CD4-positive, alpha-beta T cell treated with Interferon gamma for 1 hour (primary cell): Measurements from ENCODE around the gene ATAD3C.
"Not testable (repeated sequence)": the region's sequence is repeated elsewhere in the genome, so short reads cannot be mapped to it uniquely, and the experiment has no call there.

ENCODE experiments used
- DNase-seq: peaks from one replicate; pipeline ENCODE4 v3.0.0-alpha.2; 2020

The ATAD3C gene

GRCh38 chr1:1480488-1480867 lies 31.0 kb downstream of the ATAD3C start:
- not testable (repeated sequence) for DNase-seq

GRCh38 chr1:1481811-1482210 lies 32.3 kb downstream of the ATAD3C start:
- DNase-seq = not testable (repeated sequence)

GRCh38 chr1:1482856-1483255 lies 33.4 kb downstream of the ATAD3C start:
- DNase-seq = no peak

- no peak for DNase-seq
Observed at GRCh38 chr1:1483714-1484113, 34.2 kb downstream of the ATAD3C start.

GRCh38 chr1:1484976-1485750 lies 35.7 kb downstream of the ATAD3C start:
- DNase-seq = not testable (repeated sequence)

- DNase-seq = not testable (repeated sequence)
Observed at GRCh38 chr1:1485755-1486317, 36.3 kb downstream of the ATAD3C start.

- DNase-seq = no peak
Observed at GRCh38 chr1:1487701-1488100, 38.2 kb downstream of the ATAD3C start.

GRCh38 chr1:1489231-1489630 lies 39.7 kb downstream of the ATAD3C start:
- no peak for DNase-seq

- DNase-seq = no peak
Observed at GRCh38 chr1:1489861-1490260, 40.4 kb downstream of the ATAD3C start.

- no peak for DNase-seq
Observed at GRCh38 chr1:1490633-1491230, 41.2 kb downstream of the ATAD3C start.

- DNase-seq = no peak
Observed at GRCh38 chr1:1491601-1492000, 42.1 kb downstream of the ATAD3C start.

- not testable (repeated sequence) for DNase-seq
Observed at GRCh38 chr1:1494311-1494710, 44.8 kb downstream of the ATAD3C start.

GRCh38 chr1:1495461-1495975 lies 46.0 kb downstream of the ATAD3C start:
- not testable (repeated sequence) for DNase-seq

- DNase-seq = peak; percentile 77
Observed at GRCh38 chr1:1504777-1505365, 55.4 kb downstream of the ATAD3C start.

- peak; percentile 55 for DNase-seq
Observed at GRCh38 chr1:1505366-1505798, 55.9 kb downstream of the ATAD3C start.

- not testable (repeated sequence) for DNase-seq
Observed at GRCh38 chr1:1505801-1506200, 56.3 kb downstream of the ATAD3C start.

GRCh38 chr1:1507305-1507704 lies 57.8 kb downstream of the ATAD3C start:
- DNase-seq = no peak

- DNase-seq = not testable (repeated sequence)
Observed at GRCh38 chr1:1508775-1509464, 59.4 kb downstream of the ATAD3C start.

- not testable (repeated sequence) for DNase-seq
Observed at GRCh38 chr1:1509465-1509850, 60.0 kb downstream of the ATAD3C start.

GRCh38 chr1:1510912-1511532 lies 61.5 kb downstream of the ATAD3C start:
- no peak for DNase-seq

- DNase-seq = peak; percentile 96
Observed at GRCh38 chr1:1511533-1512285, 62.2 kb downstream of the ATAD3C start, which contains the start of gene ATAD3A. TSS of gene ATAD3A (plus strand) at chr1:1512162. CDS start at chr1:1512269, 107 bp downstream.
